Measurements from ENCODE around the gene MYOCD.

MYOCD gene

GRCh38 chr17:12623220-12623848, 42.4 kb upstream of the MYOCD start:
- TF ChIP-seq CTCF (IDR thresholded peaks at IDR 0.05; ENCODE audit: low read depth, low read length, missing control alignments) = no peak
- DNase-seq (ENCODE audit: extremely low read depth, low read depth) = no peak
- H3K4me3 ChIP-seq (replicated peaks; ENCODE audit: low read depth, low read length) = no peak overlapping the region

- TF ChIP-seq CTCF (IDR thresholded peaks at IDR 0.05; ENCODE audit: low read depth, low read length, missing control alignments) = no peak
- DNase-seq (ENCODE audit: extremely low read depth, low read depth) = no peak
- no peak overlapping the region for H3K4me3 ChIP-seq (replicated peaks; ENCODE audit: low read depth, low read length)
Measured at GRCh38 chr17:12624211-12624610, 41.5 kb upstream of the MYOCD start.

- H3K4me3 ChIP-seq (replicated peaks; ENCODE audit: low read depth, low read length) = no peak overlapping the region
- no peak for TF ChIP-seq CTCF (IDR thresholded peaks at IDR 0.05; ENCODE audit: low read depth, low read length, missing control alignments)
- DNase-seq (ENCODE audit: extremely low read depth, low read depth) = no peak
Measured at GRCh38 chr17:12625092-12625491, 40.6 kb upstream of the MYOCD start.

GRCh38 chr17:12627177-12627629, 38.5 kb upstream of the MYOCD start:
- DNase-seq (ENCODE audit: extremely low read depth, low read depth) = peak; percentile 63
- H3K4me3 ChIP-seq (replicated peaks; ENCODE audit: low read depth, low read length) = no peak overlapping the region
- TF ChIP-seq CTCF (IDR thresholded peaks at IDR 0.05; ENCODE audit: low read depth, low read length, missing control alignments) = no peak

GRCh38 chr17:12627781-12628451, 37.8 kb upstream of the MYOCD start:
- H3K4me3 ChIP-seq (replicated peaks; ENCODE audit: low read depth, low read length) = no peak overlapping the region
- DNase-seq (ENCODE audit: extremely low read depth, low read depth) = no peak
- no peak for TF ChIP-seq CTCF (IDR thresholded peaks at IDR 0.05; ENCODE audit: low read depth, low read length, missing control alignments)

GRCh38 chr17:12631076-12631475, 34.6 kb upstream of the MYOCD start:
- H3K4me3 ChIP-seq (replicated peaks; ENCODE audit: low read depth, low read length) = no peak overlapping the region
- DNase-seq (ENCODE audit: extremely low read depth, low read depth) = no peak
- TF ChIP-seq CTCF (IDR thresholded peaks at IDR 0.05; ENCODE audit: low read depth, low read length, missing control alignments) = no peak
